Thyroid gland (tissue), 4 donors: ENCODE results near the gene TMEM229B.

Experiments used
- POLR2A ChIP-seq, 2 donors: fragments of 450-650 bp; IDR thresholded peaks; one replicate each; pipeline ENCODE4 v1.6.1; 2017; ENCODE audit warnings: antibody characterized with exemption in 2 of 2, mild to moderate bottlenecking in 2 of 2, moderate library complexity in 1 of 2
- TF ChIP-seq, protein P1 (sequence below), 6 experiments: fragments of 200-600 bp in 3 of 6; fragments of 450-650 bp in 3 of 6; sonication (generic) in 3 of 6; IDR thresholded peaks; one replicate each; pipeline ENCODE4 v1.5.1; 2016 to 2019; ENCODE audit warnings: antibody characterized with exemption in 6 of 6, mild to moderate bottlenecking in 2 of 6, inconsistent platforms in 1 of 6, moderate library complexity in 1 of 6

DNA sequence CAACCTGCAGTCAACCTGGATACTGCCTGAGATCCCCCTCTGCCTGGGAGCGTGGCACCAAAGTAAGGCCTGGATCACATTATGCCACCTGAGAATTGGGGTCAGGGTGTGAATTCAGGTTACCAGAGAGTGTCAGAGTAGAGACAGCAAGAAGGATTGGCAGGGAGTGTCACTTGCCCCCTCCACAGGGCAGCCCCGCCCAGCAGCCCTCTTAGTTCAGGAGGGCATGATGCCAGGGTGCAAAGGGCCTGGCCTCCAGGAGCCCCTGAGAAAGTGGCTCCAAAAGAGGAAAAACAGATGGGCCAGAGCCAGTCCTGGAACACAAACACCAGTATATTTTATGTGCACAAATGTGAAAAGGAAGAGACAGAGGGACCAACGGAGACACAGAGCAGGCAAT, 18.6 kb downstream of the TMEM229B start:
- TF ChIP-seq, protein P1, sequence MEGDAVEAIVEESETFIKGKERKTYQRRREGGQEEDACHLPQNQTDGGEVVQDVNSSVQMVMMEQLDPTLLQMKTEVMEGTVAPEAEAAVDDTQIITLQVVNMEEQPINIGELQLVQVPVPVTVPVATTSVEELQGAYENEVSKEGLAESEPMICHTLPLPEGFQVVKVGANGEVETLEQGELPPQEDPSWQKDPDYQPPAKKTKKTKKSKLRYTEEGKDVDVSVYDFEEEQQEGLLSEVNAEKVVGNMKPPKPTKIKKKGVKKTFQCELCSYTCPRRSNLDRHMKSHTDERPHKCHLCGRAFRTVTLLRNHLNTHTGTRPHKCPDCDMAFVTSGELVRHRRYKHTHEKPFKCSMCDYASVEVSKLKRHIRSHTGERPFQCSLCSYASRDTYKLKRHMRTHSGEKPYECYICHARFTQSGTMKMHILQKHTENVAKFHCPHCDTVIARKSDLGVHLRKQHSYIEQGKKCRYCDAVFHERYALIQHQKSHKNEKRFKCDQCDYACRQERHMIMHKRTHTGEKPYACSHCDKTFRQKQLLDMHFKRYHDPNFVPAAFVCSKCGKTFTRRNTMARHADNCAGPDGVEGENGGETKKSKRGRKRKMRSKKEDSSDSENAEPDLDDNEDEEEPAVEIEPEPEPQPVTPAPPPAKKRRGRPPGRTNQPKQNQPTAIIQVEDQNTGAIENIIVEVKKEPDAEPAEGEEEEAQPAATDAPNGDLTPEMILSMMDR (IDR thresholded peaks at IDR 0.05) = no peak
- no peak for TF ChIP-seq POLR2A (IDR thresholded peaks at IDR 0.05)
